ENCODE data around the gene ITCH.
"Not testable (repeated sequence)": the region's sequence is repeated elsewhere in the genome, so short reads cannot be mapped to it uniquely, and the experiment has no call there.

Gene ITCH

GRCh38 chr20:34437330-34437986, 74.4 kb downstream of the ITCH start:
- Histone ChIP-seq H3K9ac (ENCODE audit: low read length) (no peak overlapping the region), H3K27me3 (ENCODE audit: control insufficient read depth, insufficient read depth, low read length) (no peaks in the 10 kb centered on the region), H3K4me1 (ENCODE audit: control insufficient read depth, insufficient read depth, low read length) (no peaks in the 10 kb centered on the region), H3K4me3 (ENCODE audit: low read length) (no peak overlapping the region), H3K27ac (ENCODE audit: low read depth, low read length) (no peak overlapping the region), H3K36me3 (ENCODE audit: control insufficient read depth, insufficient read depth, low read length) (peaks cover 8% of the 10 kb centered on the region)

DNA sequence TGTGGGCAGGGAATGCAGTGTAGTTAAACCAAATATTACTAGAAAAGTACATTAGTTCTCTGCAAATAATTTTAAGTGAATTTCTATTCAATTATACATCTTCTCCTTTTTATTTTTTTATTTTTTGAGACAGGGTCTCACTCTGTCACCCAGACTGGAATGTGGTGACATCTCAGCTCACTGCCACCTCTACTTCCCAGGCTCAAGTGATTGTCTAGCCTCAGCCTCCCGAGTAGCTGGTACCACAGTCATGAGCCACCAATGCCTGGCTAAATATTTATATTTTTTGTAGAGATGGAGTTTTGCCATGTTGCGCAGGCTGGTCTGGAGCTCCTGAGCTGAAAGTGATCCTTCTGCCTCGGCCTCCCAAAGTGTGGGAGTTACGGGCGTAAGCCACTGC, 76.1 kb downstream of the ITCH start:
- no peaks in the 10 kb centered on the region for H3K4me1 ChIP-seq (ENCODE audit: control insufficient read depth, insufficient read depth, low read length)
- no peak overlapping the region for H3K4me3 ChIP-seq (ENCODE audit: low read length)
- no peak overlapping the region for H3K9ac ChIP-seq (ENCODE audit: low read length)
- peaks cover 8% of the 10 kb centered on the region for H3K36me3 ChIP-seq (ENCODE audit: control insufficient read depth, insufficient read depth, low read length)
- no peak overlapping the region for H3K27ac ChIP-seq (ENCODE audit: low read depth, low read length)
- H3K27me3 ChIP-seq (ENCODE audit: control insufficient read depth, insufficient read depth, low read length), result no peaks in the 10 kb centered on the region

DNA sequence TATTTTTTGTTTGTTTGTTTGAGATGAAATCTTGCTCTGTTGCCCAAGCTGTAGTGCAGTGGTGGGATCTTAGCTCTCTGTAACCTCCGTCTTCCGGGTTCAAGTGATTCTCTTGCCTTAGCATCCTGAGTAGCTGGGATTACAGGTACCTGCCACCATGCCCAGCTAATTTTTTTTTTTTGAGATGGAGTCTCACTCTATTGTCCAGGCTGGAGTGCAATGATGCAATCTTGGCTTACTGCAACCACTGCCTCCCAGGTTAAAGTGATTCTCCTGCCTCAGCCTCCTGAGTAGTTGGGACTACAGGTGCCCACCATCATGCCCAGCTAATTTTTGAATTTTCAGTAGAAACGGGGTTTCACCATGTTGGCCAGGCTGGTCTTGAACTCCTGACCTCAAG, 78.3 kb downstream of the ITCH start:
- not testable (repeated sequence) for H3K9ac ChIP-seq (ENCODE audit: low read length); H3K27me3 ChIP-seq (ENCODE audit: control insufficient read depth, insufficient read depth, low read length); H3K27ac ChIP-seq (ENCODE audit: low read depth, low read length); H3K4me1 ChIP-seq (ENCODE audit: control insufficient read depth, insufficient read depth, low read length); H3K4me3 ChIP-seq (ENCODE audit: low read length)
- H3K36me3 ChIP-seq (ENCODE audit: control insufficient read depth, insufficient read depth, low read length), result peaks cover 15% of the 10 kb centered on the region

DNA sequence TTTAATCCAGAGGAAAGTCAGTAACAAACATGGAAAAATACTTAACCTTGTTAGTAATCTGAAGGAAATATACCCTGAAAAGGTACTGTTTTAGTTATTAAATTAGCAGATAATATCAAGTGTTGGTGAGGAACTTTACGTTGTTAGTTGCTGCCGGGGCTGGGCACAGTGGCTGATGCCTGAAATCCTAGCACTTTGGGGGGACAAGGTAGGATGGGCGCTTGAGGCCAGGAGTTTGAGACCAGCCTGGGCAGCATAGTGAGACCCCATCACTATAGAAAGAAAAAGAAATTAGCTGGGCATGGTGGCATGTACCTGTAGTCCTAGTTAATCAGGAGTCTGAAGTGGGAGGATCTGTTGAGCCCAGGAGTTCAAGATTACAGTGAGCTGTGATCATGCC, 80.5 kb downstream of the ITCH start:
- Histone ChIP-seq H3K4me3 (ENCODE audit: low read length) (no peak overlapping the region), H3K27me3 (ENCODE audit: control insufficient read depth, insufficient read depth, low read length) (no peaks in the 10 kb centered on the region), H3K9ac (ENCODE audit: low read length) (no peak overlapping the region), H3K4me1 (ENCODE audit: control insufficient read depth, insufficient read depth, low read length) (no peaks in the 10 kb centered on the region), H3K36me3 (ENCODE audit: control insufficient read depth, insufficient read depth, low read length) (peaks cover 13% of the 10 kb centered on the region), H3K27ac (ENCODE audit: low read depth, low read length) (no peak overlapping the region)

- Histone ChIP-seq H3K4me3 (ENCODE audit: low read length) (no peak overlapping the region), H3K27ac (ENCODE audit: low read depth, low read length) (no peak overlapping the region), H3K9ac (ENCODE audit: low read length) (no peak overlapping the region), H3K4me1 (ENCODE audit: control insufficient read depth, insufficient read depth, low read length) (no peaks in the 10 kb centered on the region), H3K36me3 (ENCODE audit: control insufficient read depth, insufficient read depth, low read length) (peaks cover 11% of the 10 kb centered on the region), H3K27me3 (ENCODE audit: control insufficient read depth, insufficient read depth, low read length) (no peaks in the 10 kb centered on the region)
Observed at GRCh38 chr20:34445177-34446065, 82.3 kb downstream of the ITCH start.

- Histone ChIP-seq H3K4me3 (ENCODE audit: low read length) (no peak overlapping the region), H3K27me3 (ENCODE audit: control insufficient read depth, insufficient read depth, low read length) (no peaks in the 10 kb centered on the region), H3K27ac (ENCODE audit: low read depth, low read length) (no peak overlapping the region), H3K36me3 (ENCODE audit: control insufficient read depth, insufficient read depth, low read length) (peaks cover 16% of the 10 kb centered on the region), H3K4me1 (ENCODE audit: control insufficient read depth, insufficient read depth, low read length) (peaks cover 6% of the 10 kb centered on the region), H3K9ac (ENCODE audit: low read length) (no peak overlapping the region)
Observed at GRCh38 chr20:34448517-34448916, 85.4 kb downstream of the ITCH start.

DNA sequence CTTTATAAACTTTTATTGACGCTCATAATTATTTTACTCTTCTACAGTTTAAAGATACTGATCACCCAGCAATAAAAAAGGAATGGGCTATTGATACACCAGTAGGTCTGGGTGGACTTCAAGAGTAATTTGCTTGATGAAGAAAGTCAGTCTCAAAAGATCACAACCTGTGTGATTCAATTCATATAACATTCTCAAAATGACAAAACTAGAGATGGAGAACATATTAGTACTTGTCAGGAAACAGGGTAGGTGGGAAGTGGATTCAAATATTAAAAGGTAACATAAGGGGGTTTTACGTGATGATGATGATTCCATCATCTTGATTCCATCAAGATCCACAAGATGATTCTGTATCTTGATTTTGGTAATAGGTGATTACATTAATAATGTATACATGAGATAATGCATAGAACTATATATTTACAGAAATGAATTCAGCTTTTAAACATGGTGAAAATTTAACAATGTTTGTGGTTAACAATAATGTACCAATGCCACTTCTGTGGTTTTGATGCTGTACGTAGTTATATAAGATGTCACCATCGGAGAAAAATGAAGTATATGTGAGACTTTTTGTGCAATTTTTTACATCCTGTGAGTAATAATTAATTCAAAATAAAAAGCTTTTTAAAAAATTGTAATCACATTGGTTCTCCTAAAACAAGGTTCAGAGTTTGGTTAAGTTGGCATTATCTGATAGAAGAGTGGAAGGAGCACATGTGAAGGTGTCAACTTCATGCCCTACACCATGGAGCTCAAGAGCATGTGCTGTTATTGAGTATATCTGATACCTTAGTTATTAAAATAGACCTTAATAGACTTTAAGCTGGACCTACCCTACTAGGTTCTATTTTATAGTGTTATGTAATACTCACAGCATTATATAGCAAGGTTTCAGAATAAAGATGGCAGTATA, 86.9 kb downstream of the ITCH start:
- Histone ChIP-seq H3K36me3 (ENCODE audit: control insufficient read depth, insufficient read depth, low read length) (peaks cover 16% of the 10 kb centered on the region), H3K9ac (ENCODE audit: low read length) (no peak overlapping the region), H3K27me3 (ENCODE audit: control insufficient read depth, insufficient read depth, low read length) (no peaks in the 10 kb centered on the region), H3K4me3 (ENCODE audit: low read length) (no peak overlapping the region), H3K27ac (ENCODE audit: low read depth, low read length) (no peak overlapping the region), H3K4me1 (ENCODE audit: control insufficient read depth, insufficient read depth, low read length) (peaks cover 6% of the 10 kb centered on the region)

DNA sequence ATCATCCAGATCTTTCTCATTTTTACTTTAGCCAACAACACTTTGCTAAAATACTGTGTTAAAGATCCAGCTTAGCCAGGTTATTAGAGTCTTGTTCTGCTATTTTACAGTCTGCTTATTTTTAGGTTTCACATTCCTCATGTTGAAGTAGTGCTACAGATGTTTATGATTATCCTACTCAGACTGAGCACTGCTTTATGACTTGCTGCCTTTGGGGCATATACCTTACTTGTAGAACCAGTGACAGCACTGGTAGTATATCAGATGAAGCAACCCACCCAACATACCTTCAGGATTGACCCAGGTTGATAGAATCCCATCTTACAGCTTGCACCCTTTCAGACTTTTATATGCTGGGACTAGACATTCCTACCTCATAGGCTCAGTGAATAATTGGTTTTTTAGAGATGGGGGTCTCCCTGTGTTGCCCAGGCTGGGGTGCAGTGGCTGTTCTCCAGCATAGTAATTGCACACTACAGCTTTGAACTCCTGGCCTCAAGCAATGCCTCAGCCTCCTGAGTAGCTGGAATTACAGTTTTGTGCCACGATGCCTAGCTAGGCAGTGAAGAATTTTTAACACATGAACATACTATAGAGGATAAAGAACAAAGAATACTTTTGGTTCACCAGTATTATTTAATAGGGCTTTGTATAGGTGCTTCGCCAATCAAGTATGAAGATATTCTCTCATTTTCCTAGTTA, 89.4 kb downstream of the ITCH start:
- H3K4me1 ChIP-seq (ENCODE audit: control insufficient read depth, insufficient read depth, low read length), result peaks cover 6% of the 10 kb centered on the region
- no peaks in the 10 kb centered on the region for H3K27me3 ChIP-seq (ENCODE audit: control insufficient read depth, insufficient read depth, low read length)
- H3K27ac ChIP-seq (ENCODE audit: low read depth, low read length), result no peak overlapping the region
- H3K4me3 ChIP-seq (ENCODE audit: low read length), result no peak overlapping the region
- H3K9ac ChIP-seq (ENCODE audit: low read length), result no peak overlapping the region
- peaks cover 9% of the 10 kb centered on the region for H3K36me3 ChIP-seq (ENCODE audit: control insufficient read depth, insufficient read depth, low read length)

GRCh38 chr20:34458631-34459030, 95.6 kb downstream of the ITCH start:
- H3K27ac ChIP-seq (ENCODE audit: low read depth, low read length), result no peak overlapping the region
- no peak overlapping the region for H3K9ac ChIP-seq (ENCODE audit: low read length)
- no peaks in the 10 kb centered on the region for H3K4me1 ChIP-seq (ENCODE audit: control insufficient read depth, insufficient read depth, low read length)
- H3K4me3 ChIP-seq (ENCODE audit: low read length), result no peak overlapping the region
- H3K36me3 ChIP-seq (ENCODE audit: control insufficient read depth, insufficient read depth, low read length), result no peaks in the 10 kb centered on the region
- H3K27me3 ChIP-seq (ENCODE audit: control insufficient read depth, insufficient read depth, low read length), result no peaks in the 10 kb centered on the region

GRCh38 chr20:34459209-34459897, 96.3 kb downstream of the ITCH start:
- H3K4me1 ChIP-seq (ENCODE audit: control insufficient read depth, insufficient read depth, low read length), result no peaks in the 10 kb centered on the region
- H3K36me3 ChIP-seq (ENCODE audit: control insufficient read depth, insufficient read depth, low read length), result no peaks in the 10 kb centered on the region
- no peaks in the 10 kb centered on the region for H3K27me3 ChIP-seq (ENCODE audit: control insufficient read depth, insufficient read depth, low read length)
- H3K27ac ChIP-seq (ENCODE audit: low read depth, low read length), result no peak overlapping the region
- no peak overlapping the region for H3K4me3 ChIP-seq (ENCODE audit: low read length)
- H3K9ac ChIP-seq (ENCODE audit: low read length), result no peak overlapping the region

DNA sequence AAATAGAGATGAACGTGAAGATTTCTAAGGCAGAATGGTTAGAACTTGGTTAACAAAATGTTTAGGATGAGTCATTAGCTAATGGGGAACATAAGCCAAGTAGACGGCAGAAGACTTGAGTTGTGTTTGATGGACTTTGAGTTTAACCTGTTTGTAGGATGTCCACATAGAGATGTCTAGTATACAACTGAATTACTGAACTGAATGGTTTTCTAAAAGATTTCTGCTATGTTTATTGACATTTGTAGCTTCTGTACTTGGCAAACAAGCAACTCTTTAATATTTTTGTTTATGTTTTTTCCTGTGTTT, 98.7 kb downstream of the ITCH start:
- H3K27me3 ChIP-seq (ENCODE audit: control insufficient read depth, insufficient read depth, low read length), result no peaks in the 10 kb centered on the region
- H3K4me3 ChIP-seq (ENCODE audit: low read length), result no peak overlapping the region
- H3K27ac ChIP-seq (ENCODE audit: low read depth, low read length), result no peak overlapping the region
- no peaks in the 10 kb centered on the region for H3K4me1 ChIP-seq (ENCODE audit: control insufficient read depth, insufficient read depth, low read length)
- H3K9ac ChIP-seq (ENCODE audit: low read length), result no peak overlapping the region
- H3K36me3 ChIP-seq (ENCODE audit: control insufficient read depth, insufficient read depth, low read length), result no peaks in the 10 kb centered on the region

All from rectal smooth muscle tissue (tissue), 1 donor.